K562 treated with DMSO at 1 percent for 4 hours (cell line): Measurements from ENCODE around the gene TUBB6. TPM values are rescaled to one million over a fixed set of nuclear protein-coding genes. Genes with fewer than 3 reads are reported as not detected.

Source experiments
- total RNA-seq: library from RNA; unstranded; fragments of 300-600 nt; gene quantifications from 2 replicates; pipeline ENCODE4 v1.2.3, GENCODE V29; 2022; ENCODE audit not compliant: insufficient read depth

Gene TUBB6
- 138 and 143 TPM in 2 replicates for total RNA-seq

GRCh38 chr18:12307701-12308385 is at the start of gene TUBB6:
TSS of gene TUBB6 (plus strand) at chr18:12308241. CDS start at chr18:12308293, 52 bp downstream.

Other genes starting within 250 kb of the TUBB6 start
- gene ANKRD62, start 214.4 kb upstream of the TUBB6 start, total RNA-seq: 0.42 TPM in 1 of 2 replicates, not detected in the other
- gene CIDEA, start 53.9 kb upstream of the TUBB6 start, total RNA-seq: not detected in 2 replicates
- gene AFG3L2, start 69.0 kb downstream of the TUBB6 start, total RNA-seq: 41.6 and 47.5 TPM in 2 replicates
- gene PRELID3A, start 99.7 kb downstream of the TUBB6 start, total RNA-seq: 1.9 and 2.7 TPM in 2 replicates